Cardiac muscle cell (in vitro differentiated cells and primary cell): ENCODE results near the gene INO80C. TPM values are rescaled to one million over a fixed set of nuclear protein-coding genes. Genes with fewer than 3 reads are reported as not detected.

ENCODE experiments used
- DNase-seq, 2 donors: peaks; one replicate each; pipeline versions ENCODE4 v3.0.0 to v3.0.0-alpha.2; 2010 to 2017; ENCODE audit warnings: low read depth in 1 of 2, low spot score in 1 of 2
- H3K27ac ChIP-seq: fragments of 200-600 bp; sonication (generic); 2 replicates; pipeline ENCODE4 v1.5.1; 2016
- H3K27me3 ChIP-seq: fragments of 200-600 bp; sonication (generic); 2 replicates; pipeline ENCODE4 v1.6.0; 2016; ENCODE audit warnings: control low read depth
- H3K36me3 ChIP-seq: fragments of 200-600 bp; sonication (generic); 2 replicates; pipeline ENCODE4 v1.5.1; 2016; ENCODE audit warnings: control low read depth
- H3K4me1 ChIP-seq: fragments of 200-600 bp; sonication (generic); 2 replicates; pipeline ENCODE4 v1.8.1; 2017; ENCODE audit warnings: low read depth, mild to moderate bottlenecking, mixed run types
- H3K4me3 ChIP-seq: fragments of 200-600 bp; sonication (generic); 2 replicates; pipeline ENCODE4 v1.5.1; 2016; ENCODE audit warnings: mild to moderate bottlenecking
- H3K9me3 ChIP-seq: fragments of 200-600 bp; sonication (generic); 2 replicates; pipeline ENCODE4 v1.5.1; 2017; ENCODE audit warnings: low read depth, mild to moderate bottlenecking, control low read depth
- polyA plus RNA-seq: library from polyadenylated mRNA; unstranded; fragments of >200 nt; fragmentation: Nextera tagmentation; extraction: Ambion mirVana; gene quantifications from 2 replicates; pipeline ENCODE4 v1.2.1, GENCODE V29; 2016
- total RNA-seq: library from RNA; depleted of rRNA; stranded (reverse); fragments of >200 nt; gene quantifications from 2 replicates; pipeline ENCODE4 v1.2.3, GENCODE V29; 2016
- TF ChIP-seq, protein P1 (sequence below): IDR thresholded peaks from 2 replicates; pipeline ENCODE4 v1.5.1; 2012; ENCODE audit warnings: low read depth, mild to moderate bottlenecking, low read length

Gene INO80C
- total and polyA plus RNA-seq, 2 experiments from 2014 or later, result 13.5 to 27.8 TPM

DNA sequence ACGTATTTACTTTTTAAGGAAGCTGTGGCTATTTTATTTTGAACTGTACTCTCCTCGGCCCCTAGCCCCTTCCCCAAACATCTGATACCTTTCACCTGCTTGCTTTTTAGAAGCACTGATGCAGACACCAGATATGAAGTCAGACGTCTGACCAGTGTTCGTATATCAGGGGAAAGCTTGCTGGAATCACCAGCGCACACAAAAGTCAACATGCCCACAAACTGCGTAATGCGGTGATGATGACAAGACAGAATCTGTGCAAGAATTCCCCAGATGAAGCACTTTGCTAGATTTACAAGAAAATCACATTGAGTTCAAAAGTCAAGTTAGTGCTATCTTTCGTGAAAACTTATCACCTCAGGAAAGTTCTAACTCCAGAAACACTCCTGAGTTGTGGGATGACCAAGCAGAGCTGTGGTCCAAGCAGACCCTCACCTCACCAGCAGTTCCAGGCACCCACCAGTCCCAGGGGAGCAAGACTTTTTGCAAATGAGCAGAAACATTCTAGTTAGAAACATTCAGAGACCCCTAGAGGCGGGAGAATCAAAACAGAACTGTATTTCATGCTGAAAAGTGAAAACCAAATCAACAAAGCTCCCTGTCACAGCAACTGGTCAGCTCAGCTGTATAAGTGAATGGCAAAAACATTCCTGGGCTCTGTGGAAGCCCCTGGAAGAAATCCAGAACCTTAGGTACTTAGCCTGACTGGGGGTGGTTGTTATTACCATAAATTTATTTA is 55.7 kb downstream of the INO80C start:
- TF ChIP-seq, protein P1, sequence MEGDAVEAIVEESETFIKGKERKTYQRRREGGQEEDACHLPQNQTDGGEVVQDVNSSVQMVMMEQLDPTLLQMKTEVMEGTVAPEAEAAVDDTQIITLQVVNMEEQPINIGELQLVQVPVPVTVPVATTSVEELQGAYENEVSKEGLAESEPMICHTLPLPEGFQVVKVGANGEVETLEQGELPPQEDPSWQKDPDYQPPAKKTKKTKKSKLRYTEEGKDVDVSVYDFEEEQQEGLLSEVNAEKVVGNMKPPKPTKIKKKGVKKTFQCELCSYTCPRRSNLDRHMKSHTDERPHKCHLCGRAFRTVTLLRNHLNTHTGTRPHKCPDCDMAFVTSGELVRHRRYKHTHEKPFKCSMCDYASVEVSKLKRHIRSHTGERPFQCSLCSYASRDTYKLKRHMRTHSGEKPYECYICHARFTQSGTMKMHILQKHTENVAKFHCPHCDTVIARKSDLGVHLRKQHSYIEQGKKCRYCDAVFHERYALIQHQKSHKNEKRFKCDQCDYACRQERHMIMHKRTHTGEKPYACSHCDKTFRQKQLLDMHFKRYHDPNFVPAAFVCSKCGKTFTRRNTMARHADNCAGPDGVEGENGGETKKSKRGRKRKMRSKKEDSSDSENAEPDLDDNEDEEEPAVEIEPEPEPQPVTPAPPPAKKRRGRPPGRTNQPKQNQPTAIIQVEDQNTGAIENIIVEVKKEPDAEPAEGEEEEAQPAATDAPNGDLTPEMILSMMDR, result no peak
- no peaks in the 10 kb centered on the region for H3K36me3 ChIP-seq

DNA sequence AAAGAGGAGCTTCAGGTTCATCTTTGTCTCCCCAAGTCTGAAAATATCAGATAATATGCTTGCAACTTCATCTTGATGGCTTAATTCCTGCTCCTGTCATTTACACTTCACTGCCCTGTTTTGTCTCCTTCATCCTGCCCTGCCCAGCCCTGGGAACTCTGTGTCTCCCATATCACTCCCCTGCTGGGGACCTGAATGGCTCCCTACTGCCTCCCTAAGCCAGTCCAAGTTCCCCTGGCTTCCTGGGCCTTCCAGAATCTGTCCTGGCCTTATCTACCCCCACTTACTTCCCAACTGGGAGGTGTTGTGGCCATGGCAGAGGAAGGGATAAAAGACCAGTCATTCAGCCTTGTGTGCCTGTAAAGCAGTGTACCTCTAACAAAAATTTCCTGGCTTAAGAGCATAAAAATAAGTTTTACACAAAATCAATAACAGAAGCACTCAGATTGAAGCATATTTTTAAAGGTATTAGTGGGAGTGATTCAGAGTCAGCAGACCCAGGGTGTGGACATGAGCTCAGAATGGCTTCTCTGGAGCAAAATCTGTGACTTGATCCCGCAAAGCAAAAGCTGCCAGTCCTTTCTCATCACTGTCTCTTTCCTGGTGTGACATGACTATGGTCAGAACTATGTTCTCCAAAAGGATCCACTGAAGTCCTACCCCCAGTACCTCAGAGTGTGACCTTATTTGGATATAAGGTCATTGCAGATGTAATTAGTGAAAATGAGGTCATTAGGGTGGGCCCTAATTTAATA is 59.1 kb downstream of the INO80C start:
- Histone ChIP-seq H3K36me3 (no peaks in the 10 kb centered on the region), H3K4me1 (no peaks in the 10 kb centered on the region), H3K9me3 (no peaks in the 10 kb centered on the region), H3K27ac (no peak overlapping the region), H3K27me3 (no peaks in the 10 kb centered on the region), H3K4me3 (no peak overlapping the region)
- DNase-seq, result no peak
- TF ChIP-seq, protein P1, result no peak

More for the DNA sequence above, 55.7 kb downstream of the INO80C start:
- no peak for DNase-seq
- Histone ChIP-seq H3K27ac (no peak overlapping the region), H3K9me3 (no peaks in the 10 kb centered on the region), H3K27me3 (no peaks in the 10 kb centered on the region), H3K4me3 (no peak overlapping the region), H3K4me1 (no peaks in the 10 kb centered on the region)

DNA sequence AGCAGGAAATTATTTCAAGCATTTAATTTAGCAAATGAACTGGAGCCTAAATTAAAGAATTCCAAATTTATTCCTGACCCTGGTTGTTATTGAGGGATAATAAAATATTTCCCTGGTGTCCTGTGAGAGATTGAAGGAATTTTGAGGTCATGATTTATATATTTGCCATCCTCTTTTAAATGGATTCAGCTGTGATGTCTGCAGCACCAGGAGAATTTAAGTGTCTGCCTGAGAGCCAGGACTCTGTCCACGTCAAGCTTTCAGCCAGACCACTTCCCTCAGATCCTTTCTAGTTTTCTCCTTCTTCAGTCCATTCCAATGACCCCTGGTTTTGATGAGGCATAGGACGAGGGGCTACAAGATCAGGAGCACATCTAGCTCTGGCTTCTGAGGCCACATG is 59.9 kb downstream of the INO80C start:
- H3K27me3 ChIP-seq, result no peaks in the 10 kb centered on the region
- TF ChIP-seq, protein P1, result no peak
- no peak overlapping the region for H3K27ac ChIP-seq
- H3K4me1 ChIP-seq, result no peaks in the 10 kb centered on the region
- H3K9me3 ChIP-seq, result no peaks in the 10 kb centered on the region
- no peaks in the 10 kb centered on the region for H3K36me3 ChIP-seq
- no peak for DNase-seq
- H3K4me3 ChIP-seq, result no peak overlapping the region

DNA sequence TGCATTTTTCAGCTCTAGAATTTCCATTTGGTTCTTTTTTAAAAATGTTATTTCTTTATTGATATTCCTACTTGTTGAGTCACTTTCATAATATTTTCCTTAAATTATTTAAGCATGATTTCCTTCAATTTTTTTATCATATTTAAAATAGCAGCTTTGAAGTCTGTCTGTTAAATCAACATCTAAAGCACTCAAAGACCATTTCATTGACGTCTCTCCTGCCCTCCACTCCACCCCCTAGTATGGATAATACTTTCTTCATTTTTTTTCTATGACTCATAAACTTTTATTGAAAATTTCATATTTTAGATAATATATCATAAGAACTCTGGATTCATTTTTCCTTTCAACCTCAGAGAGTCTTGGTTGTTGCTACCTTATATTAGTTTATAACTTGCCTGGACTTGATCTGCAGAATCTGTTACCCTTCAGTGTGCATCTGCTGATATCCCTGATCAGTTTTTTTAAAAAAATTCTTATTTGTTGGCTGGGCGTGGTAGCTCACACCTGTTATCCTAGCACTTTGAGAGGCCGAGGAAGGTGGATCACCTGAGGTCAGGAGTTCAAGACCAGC is 61.6 kb downstream of the INO80C start:
- Histone ChIP-seq H3K36me3 (no peaks in the 10 kb centered on the region), H3K27me3 (no peaks in the 10 kb centered on the region), H3K4me3 (no peak overlapping the region), H3K9me3 (no peaks in the 10 kb centered on the region), H3K4me1 (no peaks in the 10 kb centered on the region), H3K27ac (no peak overlapping the region)
- DNase-seq, result no peak
- TF ChIP-seq, protein P1, result no peak

DNA sequence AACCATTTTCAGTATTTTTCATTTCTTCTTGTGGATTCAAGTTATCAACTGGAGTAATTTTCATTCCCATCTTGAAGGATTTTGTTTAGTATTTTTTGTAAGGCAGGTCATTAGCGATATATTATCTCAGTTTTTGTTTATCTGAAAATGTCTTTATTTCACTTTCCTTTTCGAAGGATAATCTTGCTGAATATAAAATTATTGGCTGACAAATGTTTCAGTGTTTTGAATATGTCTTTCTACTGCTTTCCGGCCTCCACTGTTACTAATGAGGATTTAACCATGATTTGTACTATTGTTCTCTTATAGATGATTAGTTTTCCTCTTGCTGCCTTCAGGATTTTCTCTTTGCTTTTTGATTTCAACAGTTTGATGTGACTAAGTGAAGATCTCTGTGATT is 62.4 kb downstream of the INO80C start:
- Histone ChIP-seq H3K27me3 (no peaks in the 10 kb centered on the region), H3K27ac (no peak overlapping the region), H3K4me1 (no peaks in the 10 kb centered on the region), H3K4me3 (no peak overlapping the region), H3K36me3 (no peaks in the 10 kb centered on the region), H3K9me3 (no peaks in the 10 kb centered on the region)
- TF ChIP-seq, protein P1, result no peak
- no peak for DNase-seq
